BLaER1 (cell line): ENCODE measurements around the gene HEXA.

Experiments
- H3K27ac ChIP-seq: shearing (Covaris generic); formaldehyde crosslinking; 2 replicates; pipeline ENCODE4 v1.8.1; 2022
- H3K27me3 ChIP-seq: shearing (Covaris generic); formaldehyde crosslinking; 2 replicates; pipeline ENCODE4 v1.8.1; 2022
- H3K36me3 ChIP-seq: shearing (Covaris generic); formaldehyde crosslinking; 2 replicates; pipeline ENCODE4 v1.8.1; 2022
- H3K4me1 ChIP-seq: shearing (Covaris generic); formaldehyde crosslinking; 2 replicates; pipeline ENCODE4 v1.8.1; 2022
- H3K4me2 ChIP-seq: shearing (Covaris generic); formaldehyde crosslinking; 2 replicates; pipeline ENCODE4 v1.8.1; 2022
- H3K4me3 ChIP-seq: shearing (Covaris generic); formaldehyde crosslinking; 2 replicates; pipeline ENCODE4 v1.8.1; 2022
- H3K9ac ChIP-seq: shearing (Covaris generic); formaldehyde crosslinking; 2 replicates; pipeline ENCODE4 v1.8.1; 2022
- H3K9me3 ChIP-seq: shearing (Covaris generic); formaldehyde crosslinking; 2 replicates; pipeline ENCODE4 v1.8.1; 2022
- H4K20me1 ChIP-seq: shearing (Covaris generic); formaldehyde crosslinking; 2 replicates; pipeline ENCODE4 v1.8.1; 2022
- Cebpa-rat ChIP-seq: shearing (Covaris generic); IDR thresholded peaks from 2 replicates; pipeline ENCODE4 v1.8.1; 2022

The HEXA gene

GRCh38 chr15:72334842-72335241 is 41.0 kb downstream of the HEXA start:
- Histone ChIP-seq H3K27ac (no peak overlapping the region), H3K9ac (no peak overlapping the region), H3K4me2 (no peak overlapping the region), H4K20me1 (no peaks in the 10 kb centered on the region), H3K4me3 (no peak overlapping the region), H3K4me1 (no peaks in the 10 kb centered on the region), H3K36me3 (peaks cover 30% of the 10 kb centered on the region), H3K27me3 (no peaks in the 10 kb centered on the region), H3K9me3 (peaks cover 5% of the 10 kb centered on the region; the same call in 1 of the 2 replicates)
- TF ChIP-seq Cebpa-rat, result no peak

- H4K20me1 ChIP-seq, result no peaks in the 10 kb centered on the region
- no peak overlapping the region for H3K4me3 ChIP-seq
- no peaks in the 10 kb centered on the region for H3K4me1 ChIP-seq
- TF ChIP-seq Cebpa-rat, result no peak
- no peak overlapping the region for H3K9ac ChIP-seq
- H3K9me3 ChIP-seq, result peaks cover 5% of the 10 kb centered on the region; the same call in 1 of the 2 replicates
- H3K27me3 ChIP-seq, result no peaks in the 10 kb centered on the region
- H3K36me3 ChIP-seq, result peaks cover 38% of the 10 kb centered on the region
- no peak overlapping the region for H3K27ac ChIP-seq
- H3K4me2 ChIP-seq, result no peak overlapping the region
Observed at GRCh38 chr15:72331021-72331420, 44.8 kb downstream of the HEXA start.

GRCh38 chr15:72323752-72324151 is 52.1 kb downstream of the HEXA start:
- H3K4me2 ChIP-seq, result no peak overlapping the region
- H3K4me1 ChIP-seq, result peaks cover 15% of the 10 kb centered on the region; the same call in 1 of the 2 replicates
- no peak overlapping the region for H3K9ac ChIP-seq
- no peak overlapping the region for H3K27ac ChIP-seq
- no peak overlapping the region for H3K4me3 ChIP-seq
- H3K9me3 ChIP-seq, result peaks cover 16% of the 10 kb centered on the region; the same call in 1 of the 2 replicates
- 0 out of 2 replicates have a peak, but pooled peaks cover 5% of the 10 kb centered on the region for H4K20me1 ChIP-seq
- peaks cover 33% of the 10 kb centered on the region for H3K36me3 ChIP-seq
- 0 out of 2 replicates have a peak, but pooled peaks cover 5% of the 10 kb centered on the region for H3K27me3 ChIP-seq
- no peak for TF ChIP-seq Cebpa-rat

GRCh38 chr15:72319985-72320671 is 55.7 kb downstream of the HEXA start, which contains the start of gene CELF6:
CELF6 (minus strand) TSS chr15:72320157; CDS start chr15:72319874, 283 bp downstream.
- no peak within 1 kb of the TSS for H3K27ac ChIP-seq
- H3K9ac ChIP-seq, result no peak within 1 kb of the TSS
- 0 out of 2 replicates have a peak, but pooled peaks cover 5% of the 10 kb centered on the region for H3K27me3 ChIP-seq
- peak within 1 kb of the TSS; percentile 84 for H3K4me2 ChIP-seq
- H3K4me3 ChIP-seq, result peak within 1 kb of the TSS; percentile 61
- peaks cover 16% of the 10 kb centered on the region; the same call in 1 of the 2 replicates for H3K9me3 ChIP-seq
- TF ChIP-seq Cebpa-rat, result no peak
- H4K20me1 ChIP-seq, result 0 out of 2 replicates have a peak, but pooled peaks cover 6% of the 10 kb centered on the region
- peaks cover 26% of the 10 kb centered on the region for H3K4me1 ChIP-seq
- 0 out of 2 replicates have a peak, but pooled peaks cover 6% of the 10 kb centered on the region for H3K36me3 ChIP-seq

GRCh38 chr15:72319360-72319984 is 56.3 kb downstream of the HEXA start:
- Histone ChIP-seq H3K27me3 (0 out of 2 replicates have a peak, but pooled peaks cover 5% of the 10 kb centered on the region), H3K36me3 (0 out of 2 replicates have a peak, but pooled peaks cover 6% of the 10 kb centered on the region), H3K4me2 (no peak overlapping the region), H3K9ac (no peak overlapping the region), H3K9me3 (peaks cover 13% of the 10 kb centered on the region; the same call in 1 of the 2 replicates), H4K20me1 (0 out of 2 replicates have a peak, but pooled peaks cover 6% of the 10 kb centered on the region), H3K4me3 (no peak overlapping the region), H3K4me1 (peaks cover 26% of the 10 kb centered on the region), H3K27ac (no peak overlapping the region)
- no peak for TF ChIP-seq Cebpa-rat

- Histone ChIP-seq H3K36me3 (0 out of 2 replicates have a peak, but pooled peaks cover 6% of the 10 kb centered on the region), H3K4me1 (peaks cover 26% of the 10 kb centered on the region)
Observed at GRCh38 chr15:72318408-72318942, 57.3 kb downstream of the HEXA start.

GRCh38 chr15:72315706-72316370 is 60.0 kb downstream of the HEXA start:
- H3K36me3 ChIP-seq, result no peaks in the 10 kb centered on the region
- H3K4me3 ChIP-seq, result no peak overlapping the region
- H3K27me3 ChIP-seq, result 0 out of 2 replicates have a peak, but pooled peaks cover 5% of the 10 kb centered on the region
- no peak for TF ChIP-seq Cebpa-rat
- no peak overlapping the region for H3K9ac ChIP-seq
- no peaks in the 10 kb centered on the region for H3K9me3 ChIP-seq
- H3K27ac ChIP-seq, result no peak overlapping the region
- peaks cover 18% of the 10 kb centered on the region for H3K4me1 ChIP-seq
- 0 out of 2 replicates have a peak, but pooled peaks cover 6% of the 10 kb centered on the region for H4K20me1 ChIP-seq
- no peak overlapping the region for H3K4me2 ChIP-seq

More at GRCh38 chr15:72318408-72318942, 57.3 kb downstream of the HEXA start:
- TF ChIP-seq Cebpa-rat, result no peak
- no peak overlapping the region for H3K4me3 ChIP-seq
- no peak overlapping the region for H3K27ac ChIP-seq
- H3K9me3 ChIP-seq, result peaks cover 6% of the 10 kb centered on the region; the same call in 1 of the 2 replicates
- H4K20me1 ChIP-seq, result 0 out of 2 replicates have a peak, but pooled peaks cover 6% of the 10 kb centered on the region
- H3K27me3 ChIP-seq, result 0 out of 2 replicates have a peak, but pooled peaks cover 5% of the 10 kb centered on the region
- no peak overlapping the region for H3K9ac ChIP-seq
- H3K4me2 ChIP-seq, result no peak overlapping the region

- H3K9me3 ChIP-seq, result no peaks in the 10 kb centered on the region
- H3K27ac ChIP-seq, result no peak overlapping the region
- H3K4me1 ChIP-seq, result peaks cover 11% of the 10 kb centered on the region
- no peaks in the 10 kb centered on the region for H3K27me3 ChIP-seq
- H3K4me2 ChIP-seq, result no peak overlapping the region
- H3K9ac ChIP-seq, result no peak overlapping the region
- 0 out of 2 replicates have a peak, but pooled peaks cover 2% of the 10 kb centered on the region for H4K20me1 ChIP-seq
- no peaks in the 10 kb centered on the region for H3K36me3 ChIP-seq
- TF ChIP-seq Cebpa-rat, result no peak
- H3K4me3 ChIP-seq, result no peak overlapping the region
Observed at GRCh38 chr15:72313881-72314280, 61.9 kb downstream of the HEXA start.

GRCh38 chr15:72313448-72313840 is 62.4 kb downstream of the HEXA start:
- H3K9me3 ChIP-seq, result no peaks in the 10 kb centered on the region
- no peak for TF ChIP-seq Cebpa-rat
- H3K27ac ChIP-seq, result no peak overlapping the region
- no peak overlapping the region for H3K9ac ChIP-seq
- H3K4me3 ChIP-seq, result no peak overlapping the region
- H3K27me3 ChIP-seq, result no peaks in the 10 kb centered on the region
- H3K4me2 ChIP-seq, result no peak overlapping the region
- no peaks in the 10 kb centered on the region for H4K20me1 ChIP-seq
- peaks cover 11% of the 10 kb centered on the region for H3K4me1 ChIP-seq
- H3K36me3 ChIP-seq, result no peaks in the 10 kb centered on the region
